Activated CD4-positive, alpha-beta memory T cell treated with anti-CD3 and anti-CD28 coated beads for 36 hours (primary cell): ENCODE data around the gene NDUFC2. TPM values are rescaled to one million over a fixed set of nuclear protein-coding genes. Genes with fewer than 3 reads are reported as not detected.

Experiments used
- CTCF ChIA-PET: fragments of 350-600 bp; sonication (Branson Sonifier 250); formaldehyde crosslinking; loops from one replicate; lab custom pipeline; 2021; ENCODE audit warnings: antibody characterized with exemption, inconsistent platforms; lab: Charles Lee
- POLR2A ChIA-PET: fragments of 350-600 bp; sonication (Branson Sonifier 250); formaldehyde crosslinking; loops from one replicate; lab custom pipeline; 2021; ENCODE audit warnings: antibody characterized with exemption; lab: Charles Lee
- DNase-seq: peaks from one replicate; pipeline ENCODE4 v3.0.0-alpha.2; 2020
- H3K27ac Mint-ChIP-seq: one replicate; pipeline ENCODE4 v1.8.0; 2021; ENCODE audit warnings: mixed read lengths
- H3K27me3 Mint-ChIP-seq: one replicate; pipeline ENCODE4 v1.8.0; 2021; ENCODE audit warnings: mixed read lengths
- H3K36me3 Mint-ChIP-seq: one replicate; pipeline ENCODE4 v1.8.0; 2021; ENCODE audit warnings: mixed read lengths
- H3K4me1 Mint-ChIP-seq: one replicate; pipeline ENCODE4 v1.8.0; 2021; ENCODE audit warnings: low read depth, mixed read lengths
- H3K4me3 Mint-ChIP-seq: one replicate; pipeline ENCODE4 v1.8.0; 2021; ENCODE audit warnings: mild to moderate bottlenecking, mixed read lengths
- H3K9me3 Mint-ChIP-seq: one replicate; pipeline ENCODE4 v1.8.0; 2021; ENCODE audit warnings: mixed read lengths
- intact Hi-C: fragments of 100-400 bp; cut with micrococcal nuclease; formaldehyde crosslinking; loops from one replicate; pipeline ENCODE4 v1.15.1; 2023
- total RNA-seq, 2 experiments: library from RNA; stranded (reverse); gene quantifications; one replicate each; pipeline ENCODE4 v1.2.3, GENCODE V29; 2021

The NDUFC2 gene
- total RNA-seq, 2 experiments from 2014 or later: 209 to 230 TPM

GRCh38 chr11:78076733-78077403 is 2.8 kb downstream of the NDUFC2 start:
- POLR2A ChIA-PET: interaction anchor here (0.5 to 2.1 kb wide), 3 partner anchors 63 to 151 kb away, joined by 3 to 8 read pairs (median 3); partner anchors contain the start of genes ALG8, KCTD21 and USP35

DNA sequence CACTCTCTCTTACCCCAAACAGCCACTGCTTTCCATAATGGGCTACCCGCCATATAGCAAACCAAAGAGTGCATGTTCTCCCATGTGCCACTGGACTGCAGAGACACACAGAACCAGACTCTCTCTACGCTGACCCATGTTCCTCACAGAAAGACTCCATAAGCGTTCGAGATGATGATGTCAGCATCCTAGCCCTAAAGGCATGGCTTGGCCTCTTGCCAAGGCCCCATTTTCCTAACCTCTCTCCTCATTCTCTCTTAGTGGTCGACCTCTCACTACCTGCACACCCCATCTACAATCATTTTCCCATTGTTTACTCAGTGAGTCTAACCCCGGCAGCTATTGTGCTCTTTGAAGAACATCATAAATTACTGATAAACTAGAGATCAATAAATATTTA is 4.9 kb downstream of the NDUFC2 start:
- no peak for DNase-seq
- POLR2A ChIA-PET: no interaction called here
- no peak overlapping the region for H3K27ac Mint-ChIP-seq
- no peaks in the 10 kb centered on the region for H3K9me3 Mint-ChIP-seq
- CTCF ChIA-PET: no interaction called here
- intact Hi-C loops: loop anchor here (5.0 kb wide), 2 partner anchors 343 to 488 kb away; partner anchors contain the start of gene GAB2
- H3K4me1 Mint-ChIP-seq: peaks cover 34% of the 10 kb centered on the region
- H3K27me3 Mint-ChIP-seq: no peaks in the 10 kb centered on the region
- peaks cover 11% of the 10 kb centered on the region for H3K36me3 Mint-ChIP-seq
- no peak overlapping the region for H3K4me3 Mint-ChIP-seq

More at GRCh38 chr11:78076733-78077403, 2.8 kb downstream of the NDUFC2 start:
- H3K4me3 Mint-ChIP-seq: no peak overlapping the region
- CTCF ChIA-PET: interaction anchor here (0.7 to 1.5 kb wide), 2 partner anchors 30 to 31 kb away, joined by 3 to 4 read pairs; no protein-coding TSS in a partner anchor
- peaks cover 5% of the 10 kb centered on the region for H3K36me3 Mint-ChIP-seq
- H3K27me3 Mint-ChIP-seq: no peaks in the 10 kb centered on the region
- no peak for DNase-seq
- H3K27ac Mint-ChIP-seq: peak overlapping the region; percentile 8
- H3K4me1 Mint-ChIP-seq: peaks cover 45% of the 10 kb centered on the region
- no peaks in the 10 kb centered on the region for H3K9me3 Mint-ChIP-seq
- intact Hi-C loops: loop anchor here (5.0 kb wide), 2 partner anchors 340 to 485 kb away; partner anchors contain the start of gene GAB2

DNA sequence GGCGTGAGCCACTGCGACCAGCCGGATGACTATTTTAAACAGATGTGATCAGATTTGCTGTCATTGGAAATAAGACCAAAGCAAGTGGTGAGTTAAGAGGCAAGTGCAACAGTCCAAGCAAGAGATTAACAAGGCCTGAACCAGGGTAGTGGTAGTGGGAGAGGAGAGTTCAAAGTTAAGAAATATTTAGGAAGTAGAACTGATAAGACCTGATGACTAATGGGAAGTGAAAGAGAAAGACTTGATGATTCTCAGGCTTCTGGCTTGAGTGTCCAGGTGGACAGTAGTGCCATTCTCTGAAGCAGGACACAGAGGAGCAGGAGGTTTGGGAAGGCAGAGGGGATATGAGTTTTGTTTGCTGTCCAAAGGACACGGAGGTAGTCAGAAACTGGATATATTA is 7.2 kb downstream of the NDUFC2 start:
- Mint-ChIP-seq H3K4me1 (peaks cover 24% of the 10 kb centered on the region), H3K4me3 (no peak overlapping the region), H3K27ac (no peak overlapping the region), H3K9me3 (no peaks in the 10 kb centered on the region), H3K27me3 (no peaks in the 10 kb centered on the region), H3K36me3 (peaks cover 22% of the 10 kb centered on the region)
- CTCF ChIA-PET: no interaction called here
- POLR2A ChIA-PET: no interaction called here
- intact Hi-C loops: no loop called here
- DNase-seq: no peak

DNA sequence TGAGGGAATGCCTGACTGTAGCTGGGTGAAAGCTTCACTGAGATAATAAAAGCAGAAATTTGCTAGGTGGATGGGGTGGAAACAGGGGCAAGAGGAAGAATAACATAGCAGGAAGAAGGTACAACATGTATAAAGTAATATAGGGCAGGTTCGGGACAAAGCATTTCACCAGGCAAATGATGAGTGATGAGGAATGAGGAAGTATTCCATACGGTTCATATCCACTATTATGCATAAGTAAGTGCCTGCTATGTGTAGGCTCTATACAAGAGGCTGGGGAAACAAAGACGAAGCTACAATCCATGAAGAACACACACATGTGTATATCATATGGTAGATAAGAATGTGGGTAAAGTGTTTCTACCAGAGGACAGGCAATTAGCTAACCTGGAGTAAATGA is 7.9 kb downstream of the NDUFC2 start:
- Mint-ChIP-seq H3K4me3 (no peak overlapping the region), H3K27ac (no peak overlapping the region), H3K9me3 (no peaks in the 10 kb centered on the region), H3K4me1 (peaks cover 20% of the 10 kb centered on the region), H3K27me3 (no peaks in the 10 kb centered on the region), H3K36me3 (peaks cover 25% of the 10 kb centered on the region)
- POLR2A ChIA-PET: no interaction called here
- CTCF ChIA-PET: no interaction called here
- intact Hi-C loops: no loop called here
- DNase-seq: no peak

- peaks cover 23% of the 10 kb centered on the region for H3K36me3 Mint-ChIP-seq
- CTCF ChIA-PET: no interaction called here
Measured at GRCh38 chr11:78070621-78071020, 9.0 kb downstream of the NDUFC2 start.

DNA sequence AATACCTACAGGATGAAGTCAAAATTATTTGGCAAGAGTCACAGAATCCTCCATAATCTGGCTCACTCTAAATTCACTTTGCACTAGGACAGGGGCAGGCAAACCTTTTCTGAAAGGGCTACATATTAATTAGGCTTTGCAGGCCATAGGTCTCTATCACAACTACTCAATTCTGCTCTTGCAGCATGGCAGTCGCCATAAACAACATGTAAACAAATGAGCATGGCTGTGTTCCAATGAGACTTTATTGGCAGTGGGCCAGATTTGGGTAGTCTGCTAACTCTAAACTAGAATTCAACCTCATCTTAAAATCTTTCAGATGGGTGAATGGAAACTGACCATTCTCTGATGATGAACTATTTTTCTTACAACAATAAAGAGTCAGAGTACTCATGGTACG is 10.2 kb downstream of the NDUFC2 start:
- Mint-ChIP-seq H3K9me3 (no peaks in the 10 kb centered on the region), H3K27me3 (no peaks in the 10 kb centered on the region), H3K36me3 (peaks cover 23% of the 10 kb centered on the region), H3K4me1 (peaks cover 5% of the 10 kb centered on the region), H3K27ac (no peak overlapping the region), H3K4me3 (no peak overlapping the region)
- intact Hi-C loops: no loop called here
- ChIA-PET POLR2A (interaction anchor here (1.2 kb wide), 1 partner anchor 10 kb away, joined by 6 read pairs; the partner anchor contains the start of gene NDUFC2), CTCF (interaction anchor here (1.6 kb wide), 1 partner anchor 9 kb away, joined by 3 read pairs; no protein-coding TSS in a partner anchor)
- DNase-seq: no peak

More at GRCh38 chr11:78070621-78071020, 9.0 kb downstream of the NDUFC2 start:
- POLR2A ChIA-PET: no interaction called here
- Mint-ChIP-seq H3K4me1 (peaks cover 11% of the 10 kb centered on the region), H3K9me3 (no peaks in the 10 kb centered on the region), H3K4me3 (no peak overlapping the region), H3K27me3 (no peaks in the 10 kb centered on the region), H3K27ac (no peak overlapping the region)
- intact Hi-C loops: no loop called here
- DNase-seq: no peak

DNA sequence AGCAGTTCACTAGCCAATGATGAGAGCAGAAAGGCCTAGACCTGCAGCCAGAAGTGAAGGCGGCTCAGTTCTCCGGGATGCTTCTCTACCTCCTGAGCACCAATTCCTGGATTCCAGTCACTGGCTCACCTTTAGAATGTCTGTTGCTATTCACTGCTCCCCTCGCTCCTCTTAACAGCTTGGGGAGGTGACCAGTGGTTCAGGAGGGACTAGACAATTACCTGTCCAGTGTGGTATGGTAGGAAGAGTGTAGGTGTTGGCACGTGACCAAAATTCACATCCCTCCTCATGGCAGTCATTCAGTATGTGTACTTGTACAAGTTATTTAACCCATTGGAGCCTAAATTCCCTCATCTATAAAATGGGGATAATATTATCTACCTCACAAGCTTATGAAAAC is 12.0 kb downstream of the NDUFC2 start:
- ChIA-PET POLR2A (no interaction called here), CTCF (interaction anchor here (1.6 kb wide), 1 partner anchor 11 kb away, joined by 3 read pairs; no protein-coding TSS in a partner anchor)
- H3K9me3 Mint-ChIP-seq: no peaks in the 10 kb centered on the region

DNA sequence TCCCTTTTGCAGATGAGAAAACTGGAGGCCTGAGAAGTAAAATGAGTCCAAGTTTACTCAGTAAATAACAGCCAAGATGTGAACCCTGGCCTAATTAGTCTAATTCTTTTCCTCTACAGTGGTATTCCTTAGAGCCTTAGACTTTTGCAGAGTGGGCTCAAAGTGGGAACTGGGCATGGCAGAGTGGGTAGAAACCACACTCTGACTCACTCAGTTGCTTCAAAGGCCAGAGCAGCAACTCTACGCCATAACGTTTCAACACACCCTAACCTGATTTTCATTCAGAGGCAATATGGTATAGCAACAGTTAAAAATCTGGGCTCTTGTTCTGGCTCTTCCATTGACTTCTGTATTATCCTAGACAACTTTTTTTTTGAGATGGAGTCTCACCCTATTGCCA is 13.2 kb downstream of the NDUFC2 start:
- H3K4me3 Mint-ChIP-seq: no peak overlapping the region
- no peaks in the 10 kb centered on the region for H3K4me1 Mint-ChIP-seq
- no peak for DNase-seq
- intact Hi-C loops: no loop called here
- ChIA-PET CTCF (no interaction called here), POLR2A (interaction anchor here (0.9 kb wide), 1 partner anchor 13 kb away, joined by 3 read pairs; the partner anchor contains the start of gene NDUFC2)
- H3K27ac Mint-ChIP-seq: no peak overlapping the region
- H3K36me3 Mint-ChIP-seq: peaks cover 17% of the 10 kb centered on the region
- H3K9me3 Mint-ChIP-seq: no peaks in the 10 kb centered on the region
- no peaks in the 10 kb centered on the region for H3K27me3 Mint-ChIP-seq

More for the DNA sequence above, 12.0 kb downstream of the NDUFC2 start:
- Mint-ChIP-seq H3K36me3 (peaks cover 23% of the 10 kb centered on the region), H3K27ac (no peak overlapping the region), H3K4me1 (peaks cover 2% of the 10 kb centered on the region), H3K27me3 (no peaks in the 10 kb centered on the region), H3K4me3 (no peak overlapping the region)
- no peak for DNase-seq
- intact Hi-C loops: no loop called here

GRCh38 chr11:78065203-78065602 is 14.5 kb downstream of the NDUFC2 start:
- Mint-ChIP-seq H3K36me3 (peaks cover 15% of the 10 kb centered on the region), H3K27ac (no peak overlapping the region), H3K9me3 (no peaks in the 10 kb centered on the region), H3K27me3 (no peaks in the 10 kb centered on the region), H3K4me1 (no peaks in the 10 kb centered on the region), H3K4me3 (no peak overlapping the region)
- ChIA-PET CTCF (no interaction called here), POLR2A (interaction anchor here (0.9 kb wide), 1 partner anchor 14 kb away, joined by 3 read pairs; the partner anchor contains the start of gene NDUFC2)
- intact Hi-C loops: no loop called here
- DNase-seq: no peak

DNA sequence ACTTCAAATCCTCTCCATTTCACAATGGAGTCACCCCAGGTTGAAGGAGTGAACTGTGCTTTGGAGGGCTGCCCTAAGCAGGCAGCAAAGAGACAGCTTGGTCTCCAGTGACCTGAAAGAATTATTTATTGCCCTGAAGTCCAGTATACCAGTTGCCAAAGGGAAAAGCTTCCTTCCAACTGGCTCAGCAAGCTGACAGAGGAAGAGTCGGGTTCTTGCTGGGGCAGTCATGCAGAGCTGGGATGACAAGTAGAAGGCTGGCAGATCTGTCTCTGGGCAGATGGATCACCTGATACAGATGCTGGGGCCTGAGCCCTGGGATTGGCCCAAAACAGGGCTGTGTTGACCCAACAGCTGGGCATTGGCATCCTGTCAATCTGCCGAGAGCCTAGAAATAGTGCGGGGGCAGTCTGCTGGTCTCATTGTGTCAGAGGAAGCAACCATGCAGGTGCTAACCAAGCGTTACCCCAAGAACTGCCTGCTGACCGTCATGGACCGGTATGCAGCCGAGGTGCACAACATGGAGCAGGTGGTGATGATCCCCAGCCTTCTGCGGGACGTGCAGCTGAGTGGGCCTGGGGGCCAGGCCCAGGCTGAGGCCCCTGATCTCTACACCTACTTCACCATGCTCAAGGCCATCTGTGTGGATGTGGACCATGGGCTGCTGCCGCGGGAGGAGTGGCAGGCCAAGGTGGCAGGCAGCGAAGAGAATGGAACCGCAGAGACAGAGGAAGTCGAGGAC is 16.1 kb downstream of the NDUFC2 start, which contains the start of gene THRSP:
Gene THRSP, plus strand, starts transcription at position 422 of the 742 bp plus-strand sequence. Its CDS starts 21 bp downstream, at position 443.
- H3K36me3 Mint-ChIP-seq: peaks cover 6% of the 10 kb centered on the region
- ChIA-PET CTCF (interaction anchor here (1.9 kb wide), 1 partner anchor 17 kb away, joined by 8 read pairs; no protein-coding TSS in a partner anchor), POLR2A (no interaction called here)
- intact Hi-C loops: no loop called here
- no peak for DNase-seq
- no peak within 1 kb of the TSS for H3K27ac Mint-ChIP-seq
- H3K4me1 Mint-ChIP-seq: no peaks in the 10 kb centered on the region
- no peaks in the 10 kb centered on the region for H3K27me3 Mint-ChIP-seq
- H3K9me3 Mint-ChIP-seq: no peaks in the 10 kb centered on the region
- no peak within 1 kb of the TSS for H3K4me3 Mint-ChIP-seq

- Mint-ChIP-seq H3K9me3 (no peaks in the 10 kb centered on the region), H3K27me3 (no peaks in the 10 kb centered on the region), H3K4me3 (no peak overlapping the region), H3K36me3 (peaks cover 5% of the 10 kb centered on the region), H3K27ac (no peak overlapping the region), H3K4me1 (no peaks in the 10 kb centered on the region)
- ChIA-PET CTCF (interaction anchor here (1.9 kb wide), 1 partner anchor 16 kb away, joined by 8 read pairs; no protein-coding TSS in a partner anchor), POLR2A (no interaction called here)
- no peak for DNase-seq
- intact Hi-C loops: no loop called here
Measured at GRCh38 chr11:78062671-78063070, 17.0 kb downstream of the NDUFC2 start.

DNA sequence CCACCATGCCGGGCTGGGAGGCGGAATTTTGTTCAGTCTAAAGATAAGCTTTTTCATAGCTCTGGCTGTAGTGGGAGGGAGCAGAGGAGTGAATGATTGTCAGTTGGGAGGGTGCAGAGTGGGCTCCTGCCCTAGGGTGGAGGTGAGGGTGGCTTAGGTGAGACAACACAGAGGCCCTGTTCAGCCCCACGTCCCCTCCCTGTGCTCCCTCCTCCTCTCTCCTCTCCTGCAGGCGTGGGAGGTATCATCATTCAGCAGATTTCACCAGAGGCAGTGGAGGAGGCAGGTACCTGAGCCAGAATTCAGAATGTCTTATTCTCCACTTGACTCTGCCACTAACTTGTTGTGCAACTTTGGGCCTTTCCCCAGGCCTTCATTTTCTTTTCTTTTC is 17.7 kb downstream of the NDUFC2 start:
- Mint-ChIP-seq H3K9me3 (no peaks in the 10 kb centered on the region), H3K4me3 (no peak overlapping the region), H3K36me3 (no peaks in the 10 kb centered on the region), H3K27me3 (no peaks in the 10 kb centered on the region), H3K4me1 (no peaks in the 10 kb centered on the region), H3K27ac (no peak overlapping the region)
- POLR2A ChIA-PET: no interaction called here
- DNase-seq: no peak
- CTCF ChIA-PET: interaction anchor here (1.9 kb wide), 1 partner anchor 15 kb away, joined by 8 read pairs; no protein-coding TSS in a partner anchor
- intact Hi-C loops: no loop called here
